HepG2 (cell line): Measurements from ENCODE around the gene ASCC2. TPM values are rescaled to one million over a fixed set of nuclear protein-coding genes. Genes with fewer than 3 reads are reported as not detected.
A peak's percentile ranks its signal among the peaks of the same experiment; 100 is the strongest.

Experiments used
- HDAC2 ChIP-seq: sonication (generic); formaldehyde crosslinking; IDR thresholded peaks from 2 replicates; pipeline ENCODE4 v1.4.0; 2020; ENCODE audit warnings: missing genetic modification reagents
- MIXL1 ChIP-seq: IDR thresholded peaks from 2 replicates; pipeline ENCODE4 v1.6.1; 2016
- NR2F2 ChIP-seq: IDR thresholded peaks from 2 replicates; pipeline ENCODE4 v1.6.1; 2012; ENCODE audit warnings: low read depth, inconsistent platforms, borderline replicate concordance
- TBX2 ChIP-seq: sonication (generic); formaldehyde crosslinking; IDR thresholded peaks from 2 replicates; pipeline ENCODE4 v1.5.0; 2020; ENCODE audit warnings: missing genetic modification reagents, mild to moderate bottlenecking, borderline replicate concordance
- THAP11 ChIP-seq: IDR thresholded peaks from 2 replicates; pipeline ENCODE4 v1.6.1; 2016; ENCODE audit warnings: missing biosample characterization, missing genetic modification reagents
- ZFP1 ChIP-seq: IDR thresholded peaks from 2 replicates; pipeline ENCODE4 v1.6.1; 2016
- ZFP90 ChIP-seq: sonication (generic); formaldehyde crosslinking; IDR thresholded peaks from 2 replicates; pipeline ENCODE4 v1.8.0; 2022; ENCODE audit warnings: missing genetic modification reagents, mild to moderate bottlenecking, inconsistent platforms, borderline replicate concordance
- ZNF263 ChIP-seq: sonication (generic); formaldehyde crosslinking; IDR thresholded peaks from 2 replicates; pipeline ENCODE4 v1.4.0; 2020; ENCODE audit warnings: missing genetic modification reagents
- ZNF274 ChIP-seq: sonication (generic); formaldehyde crosslinking; IDR thresholded peaks from 2 replicates; pipeline ENCODE4 v1.5.1; 2020; ENCODE audit warnings: mild to moderate bottlenecking, missing genetic modification reagents
- ZNF558 ChIP-seq: sonication (generic); formaldehyde crosslinking; IDR thresholded peaks from 2 replicates; pipeline ENCODE4 v1.9.0; 2022; ENCODE audit warnings: mild to moderate bottlenecking, missing genetic modification reagents, borderline replicate concordance
- ZNF780A ChIP-seq: sonication (generic); formaldehyde crosslinking; IDR thresholded peaks from 2 replicates; pipeline ENCODE4 v1.8.0; 2022; ENCODE audit warnings: mild to moderate bottlenecking, missing genetic modification reagents, moderate library complexity
- polyA plus RNA-seq, 8 experiments: library from polyadenylated mRNA; depleted of rRNA in 3 of 8; stranded (reverse) in 7 of 8; unstranded in 1 of 8; fragments of >200 nt; fragmentation: Illumina TruSeq in 4 of 8; extraction: Trizol in 4 of 8; gene quantifications; 2 replicates each; pipeline versions ENCODE4 v1.2.1 to v1.2.3, GENCODE V29; 2011 to 2016; ENCODE audit warnings: low read depth in 4 of 8, missing spikeins in 1 of 8, mixed read lengths in 1 of 8; ENCODE audit not compliant: insufficient read depth in 1 of 8
- total RNA-seq, 5 experiments: library from RNA; depleted of rRNA; stranded (reverse); fragments of >200 nt; fragmentation: Illumina TruSeq; extraction: Trizol; gene quantifications; 2 replicates each; pipeline ENCODE4 v1.2.3, GENCODE V29; 2016; ENCODE audit warnings: low read depth in 1 of 5
- TF ChIP-seq, protein P1 (sequence below), 2 experiments: fragments of 450-650 bp in 1 of 2; sonication (generic) in 1 of 2; formaldehyde crosslinking in 1 of 2; IDR thresholded peaks; 2 replicates each; pipeline versions ENCODE4 v1.6.1 to v1.8.0; 2016 to 2022; ENCODE audit warnings: antibody characterized with exemption in 1 of 2, mild to moderate bottlenecking in 1 of 2, missing genetic modification reagents in 1 of 2
- TF ChIP-seq, protein P2 (sequence below): sonication (generic); formaldehyde crosslinking; IDR thresholded peaks from 2 replicates; pipeline ENCODE4 v1.4.0; 2020; ENCODE audit warnings: missing genetic modification reagents, borderline replicate concordance
- TF ChIP-seq, protein P3 (sequence below): sonication (generic); formaldehyde crosslinking; IDR thresholded peaks from 2 replicates; pipeline ENCODE4 v1.4.0; 2020; ENCODE audit warnings: missing genetic modification reagents, borderline replicate concordance

Gene ASCC2
- total and polyA plus RNA-seq, 2 of the 13 experiments (the other 11 are each of a cell fraction or from before 2014, with no cell fraction given), result 26.2 to 26.3 TPM

GRCh38 chr22:29767171-29768051 is 70.7 kb downstream of the ASCC2 start, which contains the start of gene UQCR10 (continued):
- TF ChIP-seq ZNF558 (CRISPR knock-in tag) (peak; percentile 48; the same call in 1 of the 2 replicates), ZNF780A (no peak), HDAC2 (CRISPR knock-in tag) (peak; percentile 52; the same call in 1 of the 2 replicates), ZFP90 (CRISPR knock-in tag) (peak; percentile 79; the same call in 1 of the 2 replicates), ZNF274 (no peak), THAP11 (CRISPR knock-in tag) (peak; percentile 96), ZFP1 (CRISPR knock-in tag) (0 out of 2 replicates have a peak, but pooled peaks have one; percentile 53), TBX2 (no peak), ZNF263 (CRISPR knock-in tag) (0 out of 2 replicates have a peak, but pooled peaks have one; percentile 38), MIXL1 (0 out of 2 replicates have a peak, but pooled peaks have one; percentile 11), NR2F2 (no peak)
- TF ChIP-seq, protein P1, sequence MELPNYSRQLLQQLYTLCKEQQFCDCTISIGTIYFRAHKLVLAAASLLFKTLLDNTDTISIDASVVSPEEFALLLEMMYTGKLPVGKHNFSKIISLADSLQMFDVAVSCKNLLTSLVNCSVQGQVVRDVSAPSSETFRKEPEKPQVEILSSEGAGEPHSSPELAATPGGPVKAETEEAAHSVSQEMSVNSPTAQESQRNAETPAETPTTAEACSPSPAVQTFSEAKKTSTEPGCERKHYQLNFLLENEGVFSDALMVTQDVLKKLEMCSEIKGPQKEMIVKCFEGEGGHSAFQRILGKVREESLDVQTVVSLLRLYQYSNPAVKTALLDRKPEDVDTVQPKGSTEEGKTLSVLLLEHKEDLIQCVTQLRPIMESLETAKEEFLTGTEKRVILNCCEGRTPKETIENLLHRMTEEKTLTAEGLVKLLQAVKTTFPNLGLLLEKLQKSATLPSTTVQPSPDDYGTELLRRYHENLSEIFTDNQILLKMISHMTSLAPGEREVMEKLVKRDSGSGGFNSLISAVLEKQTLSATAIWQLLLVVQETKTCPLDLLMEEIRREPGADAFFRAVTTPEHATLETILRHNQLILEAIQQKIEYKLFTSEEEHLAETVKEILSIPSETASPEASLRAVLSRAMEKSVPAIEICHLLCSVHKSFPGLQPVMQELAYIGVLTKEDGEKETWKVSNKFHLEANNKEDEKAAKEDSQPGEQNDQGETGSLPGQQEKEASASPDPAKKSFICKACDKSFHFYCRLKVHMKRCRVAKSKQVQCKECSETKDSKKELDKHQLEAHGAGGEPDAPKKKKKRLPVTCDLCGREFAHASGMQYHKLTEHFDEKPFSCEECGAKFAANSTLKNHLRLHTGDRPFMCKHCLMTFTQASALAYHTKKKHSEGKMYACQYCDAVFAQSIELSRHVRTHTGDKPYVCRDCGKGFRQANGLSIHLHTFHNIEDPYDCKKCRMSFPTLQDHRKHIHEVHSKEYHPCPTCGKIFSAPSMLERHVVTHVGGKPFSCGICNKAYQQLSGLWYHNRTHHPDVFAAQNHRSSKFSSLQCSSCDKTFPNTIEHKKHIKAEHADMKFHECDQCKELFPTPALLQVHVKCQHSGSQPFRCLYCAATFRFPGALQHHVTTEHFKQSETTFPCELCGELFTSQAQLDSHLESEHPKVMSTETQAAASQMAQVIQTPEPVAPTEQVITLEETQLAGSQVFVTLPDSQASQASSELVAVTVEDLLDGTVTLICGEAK (IDR thresholded peaks at IDR 0.05), result no peak
- TF ChIP-seq, protein P1 (CRISPR knock-in tag; IDR thresholded peaks at IDR 0.05), result peak; percentile 47; the same call in 1 of the 2 replicates
- TF ChIP-seq, protein P2, sequence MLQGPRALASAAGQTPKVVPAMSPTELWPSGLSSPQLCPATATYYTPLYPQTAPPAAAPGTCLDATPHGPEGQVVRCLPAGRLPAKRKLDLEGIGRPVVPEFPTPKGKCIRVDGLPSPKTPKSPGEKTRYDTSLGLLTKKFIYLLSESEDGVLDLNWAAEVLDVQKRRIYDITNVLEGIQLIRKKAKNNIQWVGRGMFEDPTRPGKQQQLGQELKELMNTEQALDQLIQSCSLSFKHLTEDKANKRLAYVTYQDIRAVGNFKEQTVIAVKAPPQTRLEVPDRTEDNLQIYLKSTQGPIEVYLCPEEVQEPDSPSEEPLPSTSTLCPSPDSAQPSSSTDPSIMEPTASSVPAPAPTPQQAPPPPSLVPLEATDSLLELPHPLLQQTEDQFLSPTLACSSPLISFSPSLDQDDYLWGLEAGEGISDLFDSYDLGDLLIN, result peak; percentile 51; the same call in 1 of the 2 replicates
- TF ChIP-seq, protein P3, sequence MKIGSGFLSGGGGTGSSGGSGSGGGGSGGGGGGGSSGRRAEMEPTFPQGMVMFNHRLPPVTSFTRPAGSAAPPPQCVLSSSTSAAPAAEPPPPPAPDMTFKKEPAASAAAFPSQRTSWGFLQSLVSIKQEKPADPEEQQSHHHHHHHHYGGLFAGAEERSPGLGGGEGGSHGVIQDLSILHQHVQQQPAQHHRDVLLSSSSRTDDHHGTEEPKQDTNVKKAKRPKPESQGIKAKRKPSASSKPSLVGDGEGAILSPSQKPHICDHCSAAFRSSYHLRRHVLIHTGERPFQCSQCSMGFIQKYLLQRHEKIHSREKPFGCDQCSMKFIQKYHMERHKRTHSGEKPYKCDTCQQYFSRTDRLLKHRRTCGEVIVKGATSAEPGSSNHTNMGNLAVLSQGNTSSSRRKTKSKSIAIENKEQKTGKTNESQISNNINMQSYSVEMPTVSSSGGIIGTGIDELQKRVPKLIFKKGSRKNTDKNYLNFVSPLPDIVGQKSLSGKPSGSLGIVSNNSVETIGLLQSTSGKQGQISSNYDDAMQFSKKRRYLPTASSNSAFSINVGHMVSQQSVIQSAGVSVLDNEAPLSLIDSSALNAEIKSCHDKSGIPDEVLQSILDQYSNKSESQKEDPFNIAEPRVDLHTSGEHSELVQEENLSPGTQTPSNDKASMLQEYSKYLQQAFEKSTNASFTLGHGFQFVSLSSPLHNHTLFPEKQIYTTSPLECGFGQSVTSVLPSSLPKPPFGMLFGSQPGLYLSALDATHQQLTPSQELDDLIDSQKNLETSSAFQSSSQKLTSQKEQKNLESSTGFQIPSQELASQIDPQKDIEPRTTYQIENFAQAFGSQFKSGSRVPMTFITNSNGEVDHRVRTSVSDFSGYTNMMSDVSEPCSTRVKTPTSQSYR (CRISPR knock-in tag), result no peak
